Posterior vena cava (tissue), 2 donors: ENCODE results near the gene CCDC146. TPM values are rescaled to one million over a fixed set of nuclear protein-coding genes. Genes with fewer than 3 reads are reported as not detected.
"Not testable (repeated sequence)": the region's sequence is repeated elsewhere in the genome, so short reads cannot be mapped to it uniquely, and the experiment has no call there.

ENCODE experiments used
- DNase-seq: peaks from one replicate; pipeline ENCODE4 v3.0.0-alpha.2; 2020; ENCODE audit warnings: low spot score
- intact Hi-C, 2 donors: fragments of 100-400 bp; cut with DNase I; formaldehyde crosslinking; loops; one replicate each; pipeline versions ENCODE4 v1.14.1 to v1.14.2; 2022 to 2023
- total RNA-seq, 2 donors: library from RNA; stranded (reverse); fragmentation: NEBNext Ultra II Directional; extraction: Animal tissue kit (Norgen Biotek cat#: 25700); gene quantifications; one replicate each; pipeline ENCODE4 v1.2.1, GENCODE V29; 2021
- donor health status: DM: yes; HTN: yes; CAD: no.
- donor health status: DM: yes; HTN: yes; CAD: no.

CCDC146 gene
- total RNA-seq, 2 donors from 2014 or later, result 12.7 to 12.9 TPM

GRCh38 chr7:77310982-77311381 lies 188.6 kb downstream of the CCDC146 start:
- intact Hi-C loops, result no loop called here
- DNase-seq, result no peak

GRCh38 chr7:77313085-77313484 lies 190.7 kb downstream of the CCDC146 start:
- intact Hi-C loops, result no loop called here
- no peak for DNase-seq

- DNase-seq, result no peak
- intact Hi-C loops, result no loop called here
These were observed 191.6 kb downstream of the CCDC146 start for GRCh38 chr7:77313876-77314480.

- intact Hi-C loops, result loop anchor here in 1 of 2 donors (5.0 kb wide), 1 partner anchor 73 kb away; no protein-coding TSS in a partner anchor
- DNase-seq, result no peak
These were observed 192.8 kb downstream of the CCDC146 start for GRCh38 chr7:77315182-77315591.

- DNase-seq, result no peak
- intact Hi-C loops, result loop anchor here in 1 of 2 donors (5.0 kb wide), 1 partner anchor 74 kb away; no protein-coding TSS in a partner anchor
These were observed 194.0 kb downstream of the CCDC146 start for GRCh38 chr7:77316219-77316978.

- no peak for DNase-seq
- intact Hi-C loops, result loop anchor here in 1 of 2 donors (5.0 kb wide), 1 partner anchor 76 kb away; no protein-coding TSS in a partner anchor
These were observed 195.6 kb downstream of the CCDC146 start for GRCh38 chr7:77318019-77318418.

DNA sequence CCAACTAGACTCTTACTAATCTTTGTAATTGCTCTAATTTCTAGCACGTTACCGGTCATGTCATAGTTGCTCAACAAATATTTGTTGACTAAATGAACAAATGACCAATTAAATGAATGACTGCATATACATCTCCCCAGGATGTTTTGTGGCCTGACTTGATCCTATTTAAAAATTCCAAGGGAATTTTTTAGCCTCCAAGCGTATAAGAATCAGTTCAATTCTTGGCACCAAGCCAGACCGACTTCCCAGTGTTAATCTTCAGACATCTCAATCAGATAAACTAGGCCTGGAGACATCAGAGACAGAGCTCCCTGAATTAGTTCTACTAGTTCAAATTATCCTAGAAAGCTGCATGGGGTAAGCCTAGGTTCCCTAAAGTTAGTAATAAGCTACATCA lies 197.7 kb downstream of the CCDC146 start:
- intact Hi-C loops, result no loop called here
- no peak for DNase-seq

DNA sequence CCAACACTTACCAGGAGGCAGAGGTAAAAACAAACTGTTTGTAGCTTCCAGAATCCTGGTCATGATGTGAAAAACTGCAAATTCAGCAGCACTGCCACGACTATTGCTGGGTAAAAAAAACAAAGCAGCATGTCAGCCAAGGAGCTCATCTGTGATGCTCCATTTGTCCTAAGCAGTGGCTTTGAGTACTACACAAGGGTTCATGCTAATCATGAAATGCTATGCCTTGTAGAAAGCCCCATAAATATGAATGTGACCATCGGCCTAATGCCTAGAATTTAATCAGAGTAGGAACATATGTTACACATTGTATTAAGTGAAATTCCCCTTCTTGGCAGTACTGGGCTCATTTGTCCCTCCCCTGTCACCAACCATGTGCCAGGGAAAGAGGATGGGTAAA lies 198.3 kb downstream of the CCDC146 start:
- no peak for DNase-seq
- intact Hi-C loops, result no loop called here

DNA sequence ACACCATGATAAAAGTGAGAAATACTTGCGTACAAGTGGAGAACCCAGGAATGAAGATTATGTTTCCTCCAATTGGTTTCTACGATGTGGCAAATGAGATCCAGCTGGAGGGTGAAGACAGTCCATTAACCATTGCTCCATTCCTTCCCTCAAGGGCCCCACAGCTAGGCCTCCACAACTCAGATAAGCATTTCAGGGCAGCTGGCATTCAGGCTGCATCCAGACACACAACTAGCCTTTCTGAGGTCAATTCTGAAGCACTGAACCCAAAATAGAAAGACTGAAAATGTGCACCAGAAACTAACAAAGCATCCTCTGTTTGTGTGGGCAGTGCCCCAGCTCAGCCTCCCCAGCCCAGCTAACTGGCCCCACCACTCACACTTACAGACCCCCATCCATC lies 198.9 kb downstream of the CCDC146 start:
- no peak for DNase-seq
- intact Hi-C loops, result no loop called here

DNA sequence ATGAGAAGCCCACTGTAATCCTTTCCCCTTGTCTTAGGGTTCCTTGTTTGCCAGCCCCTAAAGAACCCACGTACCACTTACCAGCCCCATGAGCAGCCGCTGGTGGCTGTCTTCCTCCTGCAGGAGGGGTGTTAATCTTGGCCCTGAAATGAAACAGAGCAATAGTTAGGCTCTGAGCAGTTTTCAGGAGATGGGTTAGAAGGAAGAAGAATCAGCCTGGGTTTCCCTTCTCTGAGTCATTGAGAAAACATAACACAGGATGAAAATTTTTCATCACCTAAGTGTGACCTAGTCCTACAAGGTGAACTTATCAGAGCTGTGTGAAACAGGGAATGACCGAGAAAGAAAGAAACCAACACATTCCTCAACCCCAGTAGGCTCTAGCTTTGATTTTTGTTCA lies 203.7 kb downstream of the CCDC146 start:
- DNase-seq, result no peak
- intact Hi-C loops, result no loop called here

DNA sequence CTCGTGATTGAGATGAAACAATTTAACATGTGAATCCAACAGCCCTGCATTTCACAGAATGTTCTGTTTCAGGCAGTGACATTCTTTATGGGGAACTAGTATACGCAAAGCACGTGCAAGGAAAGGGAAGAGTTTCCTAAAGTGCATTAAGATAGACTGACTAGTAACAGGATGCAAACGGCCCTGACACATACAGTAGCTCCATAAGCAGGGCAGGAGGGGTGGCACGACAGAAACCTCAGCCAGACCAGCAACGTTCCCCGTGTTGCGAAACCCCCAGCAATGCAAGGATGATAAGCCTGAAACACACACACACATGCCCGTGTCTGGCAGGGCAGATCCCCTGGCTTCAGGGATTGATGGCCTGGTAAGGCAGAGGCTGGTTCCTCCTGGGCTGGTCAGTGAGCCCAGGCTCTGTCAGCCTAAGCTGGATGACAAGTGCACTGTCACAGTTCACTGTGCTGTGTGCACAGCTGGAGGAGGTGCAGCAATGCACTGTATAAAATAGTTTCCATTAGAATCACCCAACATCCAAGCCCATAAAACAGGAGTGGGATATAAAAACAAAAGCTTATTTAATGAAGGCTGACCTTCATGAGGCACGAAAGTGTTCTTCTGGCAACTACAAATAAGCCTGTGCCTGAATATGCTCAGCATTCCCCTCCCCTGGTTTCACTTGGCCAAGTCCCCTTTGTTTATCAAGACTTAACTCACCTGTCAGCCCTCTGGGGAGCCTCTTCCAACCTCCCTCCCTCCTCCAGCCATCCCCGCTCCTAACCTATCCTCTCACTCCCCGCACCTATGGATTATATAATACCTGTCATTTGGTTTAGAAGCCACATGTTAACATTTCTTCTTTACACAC lies 204.9 kb downstream of the CCDC146 start:
- intact Hi-C loops, result no loop called here
- peak; percentile 81 for DNase-seq

GRCh38 chr7:77327932-77328628 lies 205.7 kb downstream of the CCDC146 start:
- no peak for DNase-seq
- intact Hi-C loops, result no loop called here

GRCh38 chr7:77328669-77329068 lies 206.3 kb downstream of the CCDC146 start:
- intact Hi-C loops, result no loop called here
- DNase-seq, result no peak

GRCh38 chr7:77329466-77330168 lies 207.2 kb downstream of the CCDC146 start:
- no peak for DNase-seq
- intact Hi-C loops, result no loop called here

DNA sequence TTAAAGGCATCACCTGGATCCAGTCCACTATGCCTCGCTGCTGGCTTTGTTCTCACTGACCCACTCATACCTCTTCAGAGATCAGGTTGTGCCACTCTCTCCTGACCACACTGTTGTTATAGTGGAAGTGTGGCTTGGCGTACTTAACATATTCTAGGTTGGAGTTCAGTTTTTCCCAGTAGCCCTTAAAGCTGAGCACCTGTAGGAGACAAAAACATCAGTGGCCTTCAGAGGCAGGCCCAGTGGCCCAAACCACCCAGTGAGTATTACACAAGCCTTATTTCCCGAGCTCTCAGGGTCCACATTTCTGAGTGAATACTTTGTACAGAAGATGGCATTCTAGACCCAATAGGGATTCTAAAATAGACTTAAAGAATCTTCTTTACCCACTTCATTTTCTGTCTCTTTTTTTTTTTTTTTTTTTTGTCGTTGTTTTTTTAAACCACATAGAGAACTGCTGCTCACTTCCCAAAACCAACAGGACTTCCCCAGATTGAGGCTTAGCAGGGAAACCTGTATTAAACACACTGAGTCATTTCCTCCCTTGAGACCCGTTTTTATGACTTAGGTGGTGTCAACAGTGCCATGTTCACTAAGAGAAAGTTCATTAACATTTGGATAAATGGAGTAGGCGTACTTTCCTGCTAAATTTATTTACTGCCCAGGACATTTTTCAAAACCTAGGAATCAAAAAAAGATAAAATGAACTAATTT lies 207.9 kb downstream of the CCDC146 start:
- intact Hi-C loops, result no loop called here
- no peak for DNase-seq

DNA sequence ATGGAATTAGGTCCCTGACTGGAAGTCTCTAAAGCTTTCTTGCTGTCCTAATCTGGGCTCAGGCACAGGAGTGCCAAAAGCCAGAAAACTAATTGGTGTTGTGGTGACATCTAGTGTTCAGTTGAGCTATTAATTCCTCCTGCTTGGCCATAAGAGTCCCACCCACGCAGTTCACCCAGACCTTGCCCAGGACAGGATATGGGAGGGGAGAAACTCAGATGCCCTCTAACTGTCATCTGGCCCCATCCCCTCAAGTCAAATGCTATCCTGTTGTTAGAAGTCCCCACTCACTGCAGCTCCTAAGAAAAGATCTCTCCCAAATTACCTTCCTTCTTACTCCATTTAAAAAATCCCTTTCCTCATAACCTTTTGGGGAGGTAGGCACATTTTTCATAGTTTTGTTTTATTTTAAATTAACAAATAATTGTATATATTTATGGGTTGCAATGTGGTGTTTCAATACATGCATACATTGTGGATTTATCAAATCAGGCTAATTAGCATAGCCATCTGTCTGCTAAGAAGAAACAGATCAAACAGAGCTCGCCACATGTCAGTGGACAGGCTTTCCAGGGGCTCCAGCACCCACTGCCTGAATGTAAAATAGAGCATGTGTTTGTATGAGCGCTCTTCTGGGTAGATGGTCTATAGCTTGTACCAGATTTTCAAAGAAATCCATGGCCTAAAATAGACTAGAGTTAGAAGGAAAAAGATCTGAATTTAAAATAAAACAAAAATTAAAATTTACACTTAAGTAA lies 209.7 kb downstream of the CCDC146 start:
- DNase-seq, result no peak
- intact Hi-C loops, result no loop called here

DNA sequence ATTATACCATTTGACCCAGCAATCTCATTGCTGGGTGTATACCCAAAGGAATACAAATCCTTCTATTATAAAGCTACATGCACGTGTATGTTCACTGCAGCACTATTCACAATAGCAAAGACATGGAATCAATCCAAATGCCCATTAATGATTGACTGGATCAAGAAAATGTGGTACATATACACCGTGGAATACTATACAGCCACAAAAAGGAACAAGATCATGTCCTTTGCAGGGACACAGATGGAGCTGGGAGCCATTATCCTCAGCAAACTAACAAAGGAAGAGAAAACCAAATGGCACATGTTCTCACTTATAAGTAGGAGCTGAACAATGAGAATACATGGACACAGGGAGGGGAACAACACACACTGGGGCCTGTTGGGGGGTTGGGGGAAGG lies 211.6 kb downstream of the CCDC146 start:
- intact Hi-C loops, DNase-seq: not testable (repeated sequence)
